Erythroblast (primary cell): ENCODE results near the gene ARHGAP1.

Experiments used
- GATA1 ChIP-seq: IDR thresholded peaks from 2 replicates; pipeline ENCODE4 v1.6.1; 2011; ENCODE audit warnings: low read depth, mild to moderate bottlenecking, control low read depth, low read length, moderate library complexity
- POLR2A ChIP-seq: IDR thresholded peaks from 2 replicates; pipeline ENCODE4 v1.6.1; 2011; ENCODE audit warnings: mild to moderate bottlenecking, low read length

- TF ChIP-seq POLR2A, result no peak
- no peak for TF ChIP-seq GATA1
Measured at GRCh38 chr11:46698597-46698996, 1.8 kb downstream of the ARHGAP1 start.
